GM18511 (cell line): ENCODE data around the gene SRGAP1.
"Not testable (repeated sequence)": the region's sequence is repeated elsewhere in the genome, so short reads cannot be mapped to it uniquely, and the experiment has no call there.

Source experiments
- ATAC-seq: cut with Tn5 transposase; IDR thresholded peaks from one replicate; pipeline ENCODE4 v1.9.1; 2021; ENCODE audit warnings: mild to moderate bottlenecking, moderate library complexity; ENCODE audit not compliant: unreplicated experiment

Gene SRGAP1

DNA sequence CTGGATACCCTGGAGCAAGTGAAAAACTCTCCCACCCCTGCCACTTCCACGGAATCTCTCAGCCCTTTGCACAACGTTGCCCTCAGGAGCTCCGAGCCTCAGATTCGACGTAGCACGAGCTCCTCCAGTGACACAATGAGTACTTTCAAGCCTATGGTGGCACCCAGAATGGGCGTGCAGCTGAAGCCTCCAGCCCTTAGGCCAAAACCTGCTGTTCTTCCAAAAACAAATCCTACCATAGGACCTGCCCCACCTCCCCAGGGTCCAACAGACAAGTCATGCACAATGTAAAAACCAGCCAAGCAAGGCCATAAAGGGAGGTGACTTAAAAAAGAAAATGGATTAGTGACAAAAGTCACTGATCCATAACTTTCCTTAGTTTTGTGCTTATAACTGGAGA is 297.9 kb downstream of the SRGAP1 start:
- no peak for ATAC-seq

DNA sequence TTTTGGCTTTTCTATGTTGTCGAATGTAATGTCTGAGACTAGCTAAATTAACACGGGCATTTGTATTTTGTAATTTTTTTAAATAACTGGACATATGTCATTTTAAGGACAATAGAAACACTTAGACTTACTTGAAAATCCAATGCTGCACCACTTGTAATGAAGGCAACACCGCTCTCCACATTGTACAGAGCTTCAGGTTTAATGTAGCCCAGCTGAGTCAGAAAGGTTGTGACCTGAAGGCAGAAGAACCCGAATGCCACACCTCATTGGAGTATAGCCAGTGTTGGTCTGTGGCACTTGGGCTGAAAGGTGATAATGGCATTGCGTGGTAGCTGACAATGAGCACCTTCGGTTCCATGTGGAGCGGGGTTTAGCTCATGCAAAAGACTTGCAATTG is 298.3 kb downstream of the SRGAP1 start:
- no peak for ATAC-seq

DNA sequence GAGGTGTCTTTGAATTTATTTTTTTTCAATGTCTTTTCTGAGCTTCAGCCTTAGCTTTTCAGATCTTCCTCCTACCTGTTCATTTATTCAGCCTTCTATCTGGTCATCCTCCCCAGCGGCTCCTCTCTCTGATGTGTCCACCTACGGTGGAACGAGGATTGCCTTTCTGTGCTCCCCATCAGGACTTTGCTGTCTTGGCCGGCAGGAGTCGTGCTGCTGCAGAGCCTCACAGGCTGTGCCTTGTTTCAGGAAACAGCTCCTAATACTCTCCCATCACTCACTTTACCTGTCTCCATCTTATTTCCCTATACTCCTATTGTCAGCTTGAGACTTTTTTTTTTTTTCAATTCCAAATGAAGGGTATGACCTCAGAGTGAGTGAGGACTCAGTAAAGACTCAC is 300.7 kb downstream of the SRGAP1 start:
- ATAC-seq: no peak

DNA sequence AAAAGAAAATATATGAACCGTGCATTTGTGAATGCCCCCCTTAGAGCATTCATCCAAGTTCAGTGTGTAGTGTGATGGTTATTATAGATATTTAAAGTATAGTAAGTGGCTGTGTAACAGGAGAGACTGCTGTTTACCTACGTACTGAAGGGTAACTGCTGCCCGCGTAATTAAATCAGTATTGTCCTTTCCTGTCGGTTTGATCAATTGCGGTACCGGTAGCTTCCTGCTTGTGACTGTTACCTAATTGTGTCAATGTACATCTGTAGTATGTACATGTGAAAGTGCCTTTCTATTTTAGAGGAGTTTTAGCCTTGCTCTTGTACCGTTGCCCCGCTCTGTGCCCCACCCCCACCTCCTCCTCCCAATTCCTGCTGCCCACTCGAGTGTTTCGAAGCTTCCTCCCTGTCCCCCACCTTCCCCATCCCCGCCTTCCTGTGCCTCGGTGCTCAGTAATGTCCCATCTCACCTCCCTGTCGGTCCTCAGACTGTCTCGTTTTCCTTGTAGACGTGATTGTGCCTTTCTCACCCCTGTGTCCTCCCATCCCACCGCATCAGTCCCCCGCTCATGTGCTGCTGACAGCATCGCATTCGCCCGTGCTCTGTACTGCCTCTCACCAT is 302.6 kb downstream of the SRGAP1 start:
- ATAC-seq: no peak

DNA sequence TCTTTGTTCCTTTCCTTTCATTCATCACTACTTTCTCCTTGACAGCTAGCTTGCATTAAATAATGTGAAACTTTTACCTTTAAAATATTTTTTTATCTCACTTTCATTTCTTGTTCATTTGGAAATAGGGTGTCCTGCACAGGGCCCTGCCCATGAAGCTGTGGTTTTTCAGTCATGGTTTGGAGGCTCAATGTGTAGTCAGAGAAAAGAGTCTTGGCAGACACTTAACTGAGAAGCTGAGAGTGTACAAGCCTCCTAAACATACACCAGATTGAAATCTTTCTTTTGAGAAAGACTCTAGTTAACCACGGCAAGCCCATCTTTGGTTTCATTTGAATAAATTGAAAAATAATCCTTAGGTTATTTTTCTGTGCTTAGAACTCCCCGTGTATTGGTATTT is 303.4 kb downstream of the SRGAP1 start:
- ATAC-seq: no peak

DNA sequence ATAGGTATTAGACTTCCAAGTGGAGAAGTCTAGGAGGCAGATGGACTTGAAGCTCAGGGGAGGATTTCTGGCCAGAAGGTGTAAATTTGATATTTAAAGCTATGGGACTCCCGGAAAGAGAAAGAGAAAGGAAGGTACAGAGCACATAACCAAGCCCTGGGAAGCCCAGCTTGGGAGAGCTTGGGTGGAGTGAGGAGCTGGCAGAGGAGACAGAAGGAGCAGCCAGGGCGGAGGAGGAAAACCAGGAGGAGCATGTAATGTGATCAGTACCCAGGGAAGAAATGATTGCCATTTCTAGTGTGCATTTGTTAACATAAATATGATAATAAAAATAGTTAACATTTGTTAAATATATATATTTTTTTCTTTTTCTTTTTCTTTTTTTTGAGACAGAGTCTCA is 310.2 kb downstream of the SRGAP1 start:
- ATAC-seq: no peak

DNA sequence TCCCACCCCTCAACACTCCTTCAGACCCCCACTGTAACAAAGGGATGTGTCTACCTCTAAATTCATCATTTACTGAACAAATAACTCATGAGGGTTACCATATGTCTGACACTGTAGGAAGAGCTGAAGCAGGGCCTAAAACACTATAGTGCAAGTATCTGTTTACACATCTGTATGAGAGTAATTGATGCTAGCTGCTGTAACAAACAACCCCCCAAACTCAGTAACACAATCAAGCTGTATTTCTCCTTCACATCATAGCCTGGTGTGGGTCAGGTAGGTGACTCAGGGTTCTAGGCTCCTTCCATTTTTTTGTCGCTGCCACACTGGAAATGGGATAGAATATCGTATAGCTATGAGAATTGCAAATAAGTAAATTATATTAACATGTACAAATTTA is 312.6 kb downstream of the SRGAP1 start:
- ATAC-seq: no peak

DNA sequence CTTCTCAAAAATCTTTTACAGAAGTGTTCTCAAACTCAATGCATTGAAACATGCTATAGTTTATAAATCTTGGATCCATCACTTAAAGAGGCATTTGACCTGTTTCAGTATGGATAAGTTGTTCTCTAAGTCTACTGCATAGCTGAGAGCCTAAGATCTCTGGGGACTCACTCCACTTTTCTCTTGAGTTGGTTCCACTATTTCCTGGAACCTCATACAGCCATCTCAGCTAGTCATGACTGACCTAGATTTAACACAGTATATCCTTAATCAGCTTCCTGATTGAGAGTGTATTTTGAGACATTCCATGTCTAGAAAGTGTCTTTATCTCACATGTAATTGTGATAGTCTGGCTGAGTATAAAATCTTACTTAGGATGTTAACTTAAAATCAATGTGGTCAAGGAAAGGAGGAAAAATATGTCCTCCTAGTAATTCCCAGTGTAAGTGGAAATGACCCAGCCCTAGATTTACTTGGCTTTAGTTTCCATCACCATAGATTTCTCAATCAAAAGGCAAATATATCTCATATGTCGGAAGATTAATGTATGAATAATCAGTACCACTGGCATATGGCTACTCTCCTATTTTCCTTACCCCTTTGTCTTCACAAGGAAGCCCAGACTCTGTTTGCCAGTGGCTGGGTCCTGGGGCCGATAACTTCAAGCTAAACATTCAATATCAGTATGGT is 315.7 kb downstream of the SRGAP1 start:
- no peak for ATAC-seq

DNA sequence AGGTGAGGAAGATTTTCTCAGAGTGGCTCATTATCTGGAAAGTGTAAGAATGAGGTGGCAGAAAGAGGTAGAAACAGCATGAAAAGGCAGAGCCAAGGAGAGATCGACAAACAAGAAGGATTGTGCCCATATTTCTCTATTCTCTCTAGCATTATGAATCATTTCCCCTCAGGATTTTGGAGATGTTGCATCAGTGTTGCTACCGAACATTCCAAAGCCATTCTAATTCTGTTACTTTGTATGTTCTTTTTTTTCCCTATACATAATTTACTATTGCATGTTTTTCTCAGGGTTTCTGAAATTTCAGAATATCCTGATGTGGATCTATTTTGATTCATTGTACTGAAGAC is 316.2 kb downstream of the SRGAP1 start:
- ATAC-seq: no peak

DNA sequence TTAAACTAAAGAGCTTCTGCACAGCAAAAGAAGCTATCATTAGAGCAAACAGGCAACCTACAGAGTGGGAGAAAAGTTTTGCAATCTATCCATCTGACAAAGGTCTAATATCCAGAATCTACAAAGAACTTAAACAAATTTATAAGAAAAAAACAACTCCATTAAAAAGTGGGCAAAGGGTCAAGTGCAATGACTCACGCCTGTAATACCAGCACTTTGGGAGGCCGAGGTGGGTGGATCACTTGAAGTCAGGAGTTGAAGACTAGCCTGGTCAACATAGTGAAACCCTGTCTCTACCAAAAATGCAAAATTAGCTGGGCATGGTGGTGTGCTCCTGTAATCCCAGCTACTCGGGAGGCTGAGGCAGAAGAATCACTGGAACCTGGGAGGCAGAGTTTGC is 322.1 kb downstream of the SRGAP1 start:
- ATAC-seq: not testable (repeated sequence)

DNA sequence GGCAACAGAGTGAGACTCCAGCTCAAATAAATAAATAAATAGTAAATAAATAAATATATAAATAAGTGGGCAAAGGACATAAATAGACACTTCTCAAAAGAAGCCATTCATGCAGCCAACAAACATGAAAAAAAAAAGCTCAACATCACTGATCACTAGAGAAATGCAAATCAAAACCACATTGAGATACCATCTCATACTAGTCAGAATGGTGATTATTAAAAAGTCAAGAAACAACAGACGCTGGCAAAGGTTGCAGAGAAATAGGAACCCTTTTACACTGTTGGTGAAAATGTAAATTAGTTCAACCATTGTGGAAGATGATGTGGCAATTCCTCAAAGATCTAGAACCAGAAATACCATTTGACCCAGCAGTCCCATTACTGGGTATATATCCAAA is 322.5 kb downstream of the SRGAP1 start:
- not testable (repeated sequence) for ATAC-seq

DNA sequence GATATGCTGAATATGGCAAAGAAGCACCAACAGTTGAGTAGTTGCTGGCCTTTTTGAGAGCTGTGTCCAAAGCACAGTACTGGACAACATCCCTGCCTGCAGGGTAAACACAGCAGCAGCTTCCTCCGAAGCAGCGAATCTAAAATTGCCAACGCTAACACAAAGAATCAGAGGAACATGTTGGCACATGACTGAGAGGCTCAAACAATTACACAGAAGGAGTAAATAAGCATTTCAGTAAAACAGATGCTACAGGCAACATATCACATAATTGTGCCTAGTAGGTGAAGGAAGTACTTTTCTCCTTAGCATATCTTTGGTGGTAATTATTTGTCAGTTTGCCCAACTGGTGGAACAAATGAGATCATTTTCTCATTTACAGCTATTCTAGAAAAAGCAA is 325.5 kb downstream of the SRGAP1 start:
- ATAC-seq: no peak

DNA sequence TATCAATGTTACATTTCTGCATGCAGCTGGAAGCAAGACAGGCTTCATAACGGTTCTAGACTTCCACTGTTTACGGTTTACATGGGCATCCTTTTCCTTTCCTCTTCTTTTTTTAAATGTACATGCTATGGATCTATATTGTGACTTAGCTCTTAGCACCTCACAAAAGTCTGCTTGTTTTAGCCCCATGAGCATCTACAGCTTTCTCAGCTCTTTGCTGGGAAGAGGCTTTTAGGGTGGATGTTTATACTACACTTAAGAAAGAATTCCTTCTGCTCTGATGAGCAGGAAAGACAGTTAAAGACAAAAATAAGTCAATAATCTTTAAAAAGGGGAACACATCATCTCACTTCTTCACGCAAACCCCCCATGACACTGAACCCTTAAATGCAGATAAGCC is 326.2 kb downstream of the SRGAP1 start:
- no peak for ATAC-seq

DNA sequence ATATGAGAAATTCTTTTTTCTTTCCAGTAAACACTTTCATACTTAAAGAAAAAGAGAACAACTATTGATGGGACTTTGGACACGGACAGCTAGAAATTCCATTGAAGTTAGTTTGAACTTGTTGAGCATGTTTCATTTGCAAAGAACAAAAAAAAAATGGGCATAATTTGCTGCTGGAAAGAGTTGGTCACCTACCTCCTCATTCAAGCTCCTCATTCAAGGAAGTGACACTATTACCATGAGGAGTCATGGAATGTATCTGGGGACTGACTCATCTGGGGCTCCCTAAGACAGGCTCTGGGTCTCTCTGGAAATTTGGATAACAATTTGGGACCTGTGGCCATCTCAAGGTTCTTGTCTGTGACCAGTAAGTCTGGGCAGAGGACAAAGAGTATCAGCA is 327.2 kb downstream of the SRGAP1 start:
- ATAC-seq: no peak

DNA sequence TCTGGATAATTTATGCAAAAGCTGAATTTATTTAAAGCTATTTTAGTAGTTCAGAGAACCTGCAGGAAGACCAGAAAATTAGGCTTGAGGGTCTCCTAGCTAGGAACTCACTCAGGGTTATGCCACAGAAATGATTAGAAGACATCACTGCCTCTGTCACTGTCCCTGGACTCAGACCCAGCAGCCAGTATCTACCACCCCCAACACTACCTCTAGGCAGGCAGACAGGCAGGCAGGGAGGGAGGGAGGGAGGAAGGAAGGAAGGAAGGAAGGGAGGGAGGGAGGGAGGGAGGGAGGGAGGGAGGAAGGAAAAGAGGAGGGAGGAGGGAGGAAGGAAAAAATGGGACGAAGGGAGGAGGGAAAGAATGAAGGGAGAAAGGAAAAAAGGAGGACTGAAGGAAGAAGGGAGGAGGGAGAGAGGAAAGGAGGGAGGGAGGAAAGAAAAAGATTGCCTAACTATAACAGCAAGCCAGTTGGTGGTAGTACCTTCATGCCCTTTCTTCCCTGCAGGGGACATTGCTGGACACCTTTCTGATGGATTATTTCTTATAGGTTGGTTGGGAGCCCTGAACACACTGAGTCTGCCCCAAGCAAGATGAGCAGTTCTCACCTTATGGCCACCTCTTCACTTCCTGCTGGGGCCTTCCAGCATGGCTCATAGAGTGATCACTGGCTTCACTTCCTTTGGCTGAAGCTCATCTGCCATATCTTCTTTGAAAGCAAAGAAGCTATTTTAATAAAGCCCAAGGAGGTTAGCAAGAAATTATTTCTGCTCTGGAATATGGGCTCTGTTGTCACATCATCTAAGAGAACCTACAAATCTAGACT is 327.9 kb downstream of the SRGAP1 start:
- ATAC-seq: no peak

DNA sequence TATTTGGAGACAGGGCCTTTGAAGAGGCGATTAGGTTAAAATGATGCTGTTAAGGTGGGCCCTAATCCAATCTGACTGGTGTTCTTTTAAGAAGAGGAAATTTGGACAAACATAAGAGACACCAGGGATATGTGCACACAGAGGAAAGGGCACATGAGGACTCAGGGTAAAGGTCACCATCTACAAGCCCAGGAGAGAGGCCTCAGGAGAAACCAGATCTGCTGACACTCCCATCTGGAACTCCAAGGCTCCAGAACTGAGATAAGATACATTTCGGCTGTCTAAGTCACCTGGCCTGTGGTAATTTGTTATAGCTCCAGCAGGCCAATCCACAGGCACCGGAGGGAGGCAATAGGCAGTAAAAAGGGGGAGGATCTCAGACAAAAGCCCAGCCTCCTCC is 329.0 kb downstream of the SRGAP1 start:
- ATAC-seq: no peak

DNA sequence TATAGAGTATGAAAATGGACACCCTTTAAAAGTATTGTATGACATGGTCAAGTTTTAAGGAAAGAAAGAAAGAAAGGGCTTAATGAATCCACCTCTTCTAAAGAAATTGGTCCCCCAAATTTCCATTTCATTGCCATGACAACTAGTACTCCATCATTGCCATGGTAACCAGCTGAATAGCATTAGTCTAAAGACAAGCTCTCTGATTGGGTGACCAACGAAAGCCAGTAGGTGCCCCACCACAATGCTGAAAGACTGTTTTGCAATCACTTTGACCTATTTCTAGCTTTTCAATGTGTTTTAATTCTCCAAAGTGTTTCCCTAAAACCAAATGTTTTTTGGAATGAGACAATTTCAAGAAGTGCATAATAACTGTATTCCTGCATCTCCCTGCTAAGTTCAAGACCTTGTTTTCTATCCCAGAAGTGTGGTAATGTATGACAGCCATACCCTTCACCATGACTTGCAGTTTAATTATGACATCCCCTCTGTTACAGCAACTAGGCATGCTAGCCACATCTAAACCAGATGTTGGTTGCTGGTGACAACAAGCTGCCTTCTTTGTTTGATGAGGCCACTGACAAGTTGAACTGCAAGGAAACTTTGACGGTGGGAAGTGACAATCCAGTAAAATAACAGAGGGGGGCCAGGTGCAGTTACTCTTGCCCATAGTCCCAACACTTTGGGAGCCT is 330.9 kb downstream of the SRGAP1 start:
- no peak for ATAC-seq

DNA sequence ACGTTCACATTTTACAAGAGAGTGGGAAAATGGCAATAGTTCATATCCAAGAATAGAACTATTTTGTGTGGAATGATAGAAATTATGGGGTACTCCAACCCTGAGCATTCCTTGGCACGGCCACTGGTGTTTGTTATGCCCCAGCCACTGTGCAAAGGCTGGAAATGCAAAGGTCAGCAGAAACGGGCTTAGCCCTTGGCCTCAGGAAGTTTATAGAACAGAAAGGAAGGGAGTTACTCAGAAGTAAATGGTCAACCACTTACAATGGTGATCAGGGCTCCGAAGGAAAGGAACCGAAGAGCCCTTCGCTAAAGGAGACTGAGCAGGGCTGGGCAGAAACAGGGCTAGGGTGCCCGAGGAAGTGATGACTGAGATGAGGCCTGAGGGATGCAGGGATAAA is 332.5 kb downstream of the SRGAP1 start:
- ATAC-seq: no peak

DNA sequence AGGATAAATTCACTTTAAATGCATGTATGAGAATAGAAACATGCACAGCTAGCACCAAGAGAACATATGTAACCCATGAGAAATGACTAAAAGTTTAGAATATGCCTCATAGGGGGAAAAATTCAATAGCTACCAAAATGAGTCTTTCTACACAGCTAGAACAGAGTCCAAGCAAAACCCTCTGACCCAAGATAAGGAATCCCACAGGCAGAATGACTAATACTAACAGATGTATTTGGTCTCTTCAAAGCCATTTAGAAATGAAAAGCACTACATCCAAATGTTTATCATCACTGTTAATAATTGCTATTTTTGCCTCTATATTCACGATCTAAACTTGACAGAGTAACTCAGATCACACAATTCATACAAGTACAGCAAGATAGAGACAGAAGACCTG is 333.6 kb downstream of the SRGAP1 start:
- ATAC-seq: no peak

DNA sequence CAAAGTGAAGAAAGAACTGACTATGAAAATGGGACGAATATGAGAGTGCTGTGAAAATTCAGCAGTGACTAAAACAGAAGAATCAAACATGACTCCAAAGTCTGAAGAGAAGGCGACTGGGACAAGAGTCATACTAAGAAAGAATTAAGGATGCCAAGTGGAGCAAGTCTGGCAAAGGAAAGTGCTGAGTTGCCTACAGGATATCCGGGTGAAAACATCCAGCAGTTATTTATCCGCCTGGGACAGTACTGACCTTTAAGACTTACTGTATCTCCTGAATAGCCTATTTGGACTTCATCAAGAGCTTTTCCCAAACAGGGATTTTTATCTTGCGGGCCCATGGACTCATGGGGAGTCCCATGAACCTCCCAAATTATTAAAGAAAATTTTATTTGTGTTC is 336.5 kb downstream of the SRGAP1 start:
- no peak for ATAC-seq

DNA sequence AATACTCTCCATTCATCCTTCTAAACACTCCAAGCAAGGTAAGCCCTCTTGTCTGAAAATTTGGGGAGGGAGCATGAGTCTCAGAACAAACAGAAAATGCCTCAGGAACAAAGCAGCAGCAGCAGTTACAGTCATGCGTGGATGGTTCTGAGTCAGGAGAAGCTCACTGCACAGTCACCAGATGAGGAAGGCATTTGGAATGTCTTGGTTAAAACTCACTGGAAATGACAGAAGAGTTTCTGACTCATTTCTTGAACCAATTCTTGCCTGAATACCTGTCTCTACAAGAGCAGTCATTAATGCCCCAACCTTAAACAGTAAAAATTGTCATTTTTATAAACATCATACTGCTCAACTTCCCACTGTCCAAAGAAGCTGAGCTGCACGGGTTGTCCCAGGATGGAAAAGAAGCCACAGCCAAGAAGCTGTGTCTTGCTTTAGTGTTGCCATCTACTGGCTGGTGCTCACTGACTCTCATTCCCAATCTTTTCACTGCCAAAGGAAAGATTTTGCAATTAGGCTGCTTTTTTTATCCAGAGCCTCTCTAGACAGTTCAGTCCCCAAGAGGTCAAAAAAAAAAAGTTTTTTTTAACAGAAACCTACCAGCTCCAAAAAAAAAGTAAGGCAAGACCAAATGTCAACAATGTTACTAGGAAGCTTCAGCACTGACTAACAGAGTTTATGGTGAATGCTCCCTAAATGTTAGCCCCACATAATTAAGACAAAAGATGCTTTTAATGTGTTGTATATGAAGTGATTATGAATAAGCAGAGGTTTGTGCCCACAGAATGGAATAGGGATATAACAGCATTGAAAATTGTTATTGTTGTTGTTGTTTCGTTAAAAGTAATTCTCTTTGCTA is 337.2 kb downstream of the SRGAP1 start:
- ATAC-seq: no peak
